Measurements from ENCODE around the gene TECPR2.

DNA sequence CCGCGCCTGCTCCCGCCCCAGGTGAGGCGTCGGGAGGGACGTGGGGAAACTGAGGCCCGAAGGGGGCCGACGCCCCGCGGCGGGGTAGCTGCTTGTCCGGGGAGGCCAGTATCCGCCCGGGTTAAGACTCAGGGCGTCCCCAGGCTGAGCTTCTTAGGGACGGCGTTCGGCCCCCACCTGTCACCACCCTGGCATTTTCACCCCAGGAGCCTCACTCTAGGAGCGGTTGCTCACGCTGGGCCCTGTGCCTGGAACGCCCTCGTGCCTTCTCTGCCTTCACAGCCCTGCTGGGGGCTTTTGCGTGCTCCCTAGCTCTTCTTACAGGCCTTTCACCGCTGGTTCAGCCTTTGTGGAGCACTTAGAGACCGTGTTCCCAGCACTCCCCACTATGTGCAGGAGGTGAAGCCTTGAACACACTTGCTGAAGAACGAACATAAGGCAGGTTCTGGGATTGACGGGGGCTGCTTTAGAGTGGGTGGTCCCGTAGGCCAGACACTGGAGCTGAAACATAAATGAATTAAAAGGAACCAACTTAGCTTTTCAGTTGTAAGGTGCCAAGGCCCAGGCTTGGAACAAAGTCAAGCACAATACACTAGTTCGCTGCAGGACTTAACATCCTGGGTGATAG lies 42.6 kb upstream of the TECPR2 start:
- TF ChIP-seq POLR2A (IDR thresholded peaks at IDR 0.05; ENCODE audit: low read length): peak; percentile 25
- TF ChIP-seq GATA1 (IDR thresholded peaks at IDR 0.05; ENCODE audit: low read depth, low read length): no peak

Measured in erythroblast (primary cell).